ENCODE measurements around the gene CIRBP. TPM values are rescaled to one million over a fixed set of nuclear protein-coding genes. Genes with fewer than 3 reads are reported as not detected.

CIRBP gene
- total RNA-seq, 1 experiment from 2014 or later, result 66.6 TPM

DNA sequence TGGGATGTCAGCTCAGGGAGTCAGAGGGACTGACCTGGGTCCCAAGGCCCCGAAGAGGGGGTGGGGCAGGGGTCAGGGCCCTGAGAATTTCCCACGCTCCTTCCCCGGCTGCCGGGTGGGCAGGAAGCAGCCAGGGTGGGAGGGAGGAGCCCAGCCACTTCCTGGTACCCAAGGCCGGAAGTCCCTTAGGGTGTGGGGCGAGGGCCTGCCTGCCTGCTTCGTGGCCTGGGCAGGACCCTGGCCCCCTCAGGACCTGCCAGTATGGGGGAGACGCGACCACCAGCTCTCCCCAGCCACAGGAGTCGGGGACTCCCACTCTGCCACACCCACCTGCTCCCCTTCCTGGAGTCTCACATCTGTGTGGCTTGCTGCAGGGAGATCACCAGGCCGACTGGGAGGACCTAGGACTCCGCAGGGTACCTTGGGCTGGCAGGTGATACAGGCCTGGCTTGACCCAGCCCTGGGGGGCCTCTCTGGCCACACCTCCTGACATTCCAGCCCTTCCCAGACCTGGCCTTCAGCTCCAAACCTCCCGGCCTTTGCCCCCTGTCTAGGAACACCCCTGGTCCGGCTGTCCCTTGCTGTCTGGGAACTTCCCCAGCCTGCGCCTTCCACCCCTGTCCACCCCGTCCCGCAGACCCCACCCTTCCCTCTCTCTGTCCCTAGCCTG lies 9.8 kb upstream of the CIRBP start:
- Histone ChIP-seq H3K4me3 (ENCODE audit: low read depth in 2 of 2, low read length in 2 of 2) (peak overlapping the region in 1 of 2 experiments; percentile 20; a peak in 2 of 4 replicates), H3K27ac (ENCODE audit: low read length) (peak overlapping the region; percentile 89), H3K36me3 (ENCODE audit: control insufficient read depth, insufficient read depth, low read length) (no peaks in the 10 kb centered on the region; the same call in none of the 2 replicates), H3K4me1 (ENCODE audit: control insufficient read depth, insufficient read depth, low read length) (peaks cover 71% of the 10 kb centered on the region), H3K9me3 (ENCODE audit: control insufficient read depth, insufficient read depth, low read depth, low read length) (no peaks in the 10 kb centered on the region), H3K27me3 (ENCODE audit: control insufficient read depth, insufficient read depth, low read length) (no peaks in the 10 kb centered on the region)
- ChIA-PET POLR2A (interaction anchor here (1.0 kb wide), 1 partner anchor 10 kb away, joined by 5 read pairs; the partner anchor contains the start of gene CIRBP), CTCF (no interaction called here)
- in situ Hi-C loops (cut with HindIII; ENCODE audit: low pct_unique_long_range_greater_than_20kb, low sequenced_read_pairs), result no loop called here
- ATAC-seq (peak; percentile 56), DNase-seq (ENCODE audit: low read depth, low spot score) (no peak)
- TF ChIP-seq SIN3A (IDR thresholded peaks at IDR 0.05; ENCODE audit: borderline replicate concordance, insufficient read depth, low read depth, low read length), result peak; percentile 86; the same call in 1 of the 2 replicates
- no peak for TF ChIP-seq TCF7L2 (IDR thresholded peaks at IDR 0.05; ENCODE audit: low read depth, low read length)
- TF ChIP-seq, protein P1, sequence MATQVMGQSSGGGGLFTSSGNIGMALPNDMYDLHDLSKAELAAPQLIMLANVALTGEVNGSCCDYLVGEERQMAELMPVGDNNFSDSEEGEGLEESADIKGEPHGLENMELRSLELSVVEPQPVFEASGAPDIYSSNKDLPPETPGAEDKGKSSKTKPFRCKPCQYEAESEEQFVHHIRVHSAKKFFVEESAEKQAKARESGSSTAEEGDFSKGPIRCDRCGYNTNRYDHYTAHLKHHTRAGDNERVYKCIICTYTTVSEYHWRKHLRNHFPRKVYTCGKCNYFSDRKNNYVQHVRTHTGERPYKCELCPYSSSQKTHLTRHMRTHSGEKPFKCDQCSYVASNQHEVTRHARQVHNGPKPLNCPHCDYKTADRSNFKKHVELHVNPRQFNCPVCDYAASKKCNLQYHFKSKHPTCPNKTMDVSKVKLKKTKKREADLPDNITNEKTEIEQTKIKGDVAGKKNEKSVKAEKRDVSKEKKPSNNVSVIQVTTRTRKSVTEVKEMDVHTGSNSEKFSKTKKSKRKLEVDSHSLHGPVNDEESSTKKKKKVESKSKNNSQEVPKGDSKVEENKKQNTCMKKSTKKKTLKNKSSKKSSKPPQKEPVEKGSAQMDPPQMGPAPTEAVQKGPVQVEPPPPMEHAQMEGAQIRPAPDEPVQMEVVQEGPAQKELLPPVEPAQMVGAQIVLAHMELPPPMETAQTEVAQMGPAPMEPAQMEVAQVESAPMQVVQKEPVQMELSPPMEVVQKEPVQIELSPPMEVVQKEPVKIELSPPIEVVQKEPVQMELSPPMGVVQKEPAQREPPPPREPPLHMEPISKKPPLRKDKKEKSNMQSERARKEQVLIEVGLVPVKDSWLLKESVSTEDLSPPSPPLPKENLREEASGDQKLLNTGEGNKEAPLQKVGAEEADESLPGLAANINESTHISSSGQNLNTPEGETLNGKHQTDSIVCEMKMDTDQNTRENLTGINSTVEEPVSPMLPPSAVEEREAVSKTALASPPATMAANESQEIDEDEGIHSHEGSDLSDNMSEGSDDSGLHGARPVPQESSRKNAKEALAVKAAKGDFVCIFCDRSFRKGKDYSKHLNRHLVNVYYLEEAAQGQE (IDR thresholded peaks at IDR 0.05; ENCODE audit: insufficient read depth in 1 of 2, low read depth in 2 of 2, low read length in 1 of 2), result no peak
- TF ChIP-seq, protein P2, sequence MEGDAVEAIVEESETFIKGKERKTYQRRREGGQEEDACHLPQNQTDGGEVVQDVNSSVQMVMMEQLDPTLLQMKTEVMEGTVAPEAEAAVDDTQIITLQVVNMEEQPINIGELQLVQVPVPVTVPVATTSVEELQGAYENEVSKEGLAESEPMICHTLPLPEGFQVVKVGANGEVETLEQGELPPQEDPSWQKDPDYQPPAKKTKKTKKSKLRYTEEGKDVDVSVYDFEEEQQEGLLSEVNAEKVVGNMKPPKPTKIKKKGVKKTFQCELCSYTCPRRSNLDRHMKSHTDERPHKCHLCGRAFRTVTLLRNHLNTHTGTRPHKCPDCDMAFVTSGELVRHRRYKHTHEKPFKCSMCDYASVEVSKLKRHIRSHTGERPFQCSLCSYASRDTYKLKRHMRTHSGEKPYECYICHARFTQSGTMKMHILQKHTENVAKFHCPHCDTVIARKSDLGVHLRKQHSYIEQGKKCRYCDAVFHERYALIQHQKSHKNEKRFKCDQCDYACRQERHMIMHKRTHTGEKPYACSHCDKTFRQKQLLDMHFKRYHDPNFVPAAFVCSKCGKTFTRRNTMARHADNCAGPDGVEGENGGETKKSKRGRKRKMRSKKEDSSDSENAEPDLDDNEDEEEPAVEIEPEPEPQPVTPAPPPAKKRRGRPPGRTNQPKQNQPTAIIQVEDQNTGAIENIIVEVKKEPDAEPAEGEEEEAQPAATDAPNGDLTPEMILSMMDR (IDR thresholded peaks at IDR 0.05), result no peak
- TF ChIP-seq POLR2AphosphoS5 (IDR thresholded peaks at IDR 0.05; ENCODE audit: low read depth, low read length), result peak; percentile 98
- no TSS peak for BruUV-seq (replicated peaks)
- intact Hi-C loops (cut with micrococcal nuclease; ENCODE audit: unreplicated experiment), result no loop called here

DNA sequence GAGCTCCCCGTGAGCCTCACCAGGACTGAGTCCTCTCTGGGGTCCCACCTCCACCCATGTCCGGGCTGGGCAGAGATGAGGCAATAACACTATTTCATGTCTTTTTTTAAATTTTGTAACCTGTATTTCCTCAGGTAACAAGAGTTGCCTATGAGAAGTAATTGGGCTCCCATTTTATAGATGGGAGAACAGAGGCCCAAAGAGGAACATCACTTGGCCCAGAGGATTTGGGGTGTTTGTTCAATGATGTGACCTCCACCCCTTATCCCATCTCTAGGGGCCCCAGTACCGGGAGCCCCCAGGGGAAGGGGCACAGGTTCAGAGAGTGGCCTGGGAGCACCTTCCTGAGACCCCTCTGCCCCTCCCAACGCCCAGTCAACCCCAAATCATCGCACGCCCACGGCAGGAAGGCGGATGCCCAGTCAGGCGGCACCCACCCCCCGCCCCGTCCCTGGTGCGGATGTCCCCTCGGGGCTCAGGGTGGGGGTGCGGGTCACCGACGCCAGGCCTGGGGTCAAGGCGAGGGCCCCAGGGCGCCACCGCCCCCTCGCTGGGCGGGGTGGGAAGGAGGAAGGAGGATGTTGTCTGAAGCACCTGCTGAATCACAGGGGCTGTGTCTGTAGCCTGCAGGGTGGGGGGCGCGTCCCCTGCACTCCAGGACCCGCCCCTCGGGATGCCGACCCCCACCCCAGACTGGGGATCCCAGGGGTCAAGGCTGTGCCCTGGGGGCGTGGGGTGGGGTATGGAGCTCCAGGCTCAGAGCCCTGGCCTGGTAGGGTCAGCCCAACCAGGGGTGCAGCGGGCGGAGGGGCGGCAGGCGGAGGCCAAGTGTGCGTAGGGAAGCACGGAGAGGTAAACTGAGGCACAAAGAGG lies 9.0 kb upstream of the CIRBP start:
- intact Hi-C loops (cut with micrococcal nuclease; ENCODE audit: unreplicated experiment), result no loop called here
- Histone ChIP-seq H3K4me3 (ENCODE audit: low read depth in 2 of 2, low read length in 2 of 2) (peak overlapping the region in 1 of 2 experiments; percentile 14; a peak in 2 of 4 replicates), H3K9me3 (ENCODE audit: control insufficient read depth, insufficient read depth, low read depth, low read length) (no peaks in the 10 kb centered on the region), H3K4me1 (ENCODE audit: control insufficient read depth, insufficient read depth, low read length) (peaks cover 71% of the 10 kb centered on the region), H3K36me3 (ENCODE audit: control insufficient read depth, insufficient read depth, low read length) (no peaks in the 10 kb centered on the region; the same call in 1 of the 2 replicates), H3K27me3 (ENCODE audit: control insufficient read depth, insufficient read depth, low read length) (no peaks in the 10 kb centered on the region), H3K27ac (ENCODE audit: low read length) (peak overlapping the region; percentile 89)
- ChIA-PET CTCF (no interaction called here), POLR2A (interaction anchor here (1.0 kb wide), 1 partner anchor 9 kb away, joined by 5 read pairs; the partner anchor contains the start of gene CIRBP)
- in situ Hi-C loops (cut with HindIII; ENCODE audit: low pct_unique_long_range_greater_than_20kb, low sequenced_read_pairs), result no loop called here
- peak; percentile 11 for ATAC-seq
- no peak for DNase-seq (ENCODE audit: low read depth, low spot score)
- TF ChIP-seq POLR2AphosphoS5 (IDR thresholded peaks at IDR 0.05; ENCODE audit: low read depth, low read length) (no peak), SIN3A (IDR thresholded peaks at IDR 0.05; ENCODE audit: borderline replicate concordance, insufficient read depth, low read depth, low read length) (no peak), TCF7L2 (IDR thresholded peaks at IDR 0.05; ENCODE audit: low read depth, low read length) (no peak)
- TF ChIP-seq, protein P2 (IDR thresholded peaks at IDR 0.05), result no peak
- TF ChIP-seq, protein P1 (IDR thresholded peaks at IDR 0.05; ENCODE audit: insufficient read depth in 1 of 2, low read depth in 2 of 2, low read length in 1 of 2), result no peak
- BruUV-seq (replicated peaks), result no TSS peak

Data from Panc1 (cell line).